ENCODE data around the gene COPS3. TPM values are rescaled to one million over a fixed set of nuclear protein-coding genes. Genes with fewer than 3 reads are reported as not detected.

The COPS3 gene
- total RNA-seq, 2 donors from 2014 or later: 97.4 to 126 TPM

DNA sequence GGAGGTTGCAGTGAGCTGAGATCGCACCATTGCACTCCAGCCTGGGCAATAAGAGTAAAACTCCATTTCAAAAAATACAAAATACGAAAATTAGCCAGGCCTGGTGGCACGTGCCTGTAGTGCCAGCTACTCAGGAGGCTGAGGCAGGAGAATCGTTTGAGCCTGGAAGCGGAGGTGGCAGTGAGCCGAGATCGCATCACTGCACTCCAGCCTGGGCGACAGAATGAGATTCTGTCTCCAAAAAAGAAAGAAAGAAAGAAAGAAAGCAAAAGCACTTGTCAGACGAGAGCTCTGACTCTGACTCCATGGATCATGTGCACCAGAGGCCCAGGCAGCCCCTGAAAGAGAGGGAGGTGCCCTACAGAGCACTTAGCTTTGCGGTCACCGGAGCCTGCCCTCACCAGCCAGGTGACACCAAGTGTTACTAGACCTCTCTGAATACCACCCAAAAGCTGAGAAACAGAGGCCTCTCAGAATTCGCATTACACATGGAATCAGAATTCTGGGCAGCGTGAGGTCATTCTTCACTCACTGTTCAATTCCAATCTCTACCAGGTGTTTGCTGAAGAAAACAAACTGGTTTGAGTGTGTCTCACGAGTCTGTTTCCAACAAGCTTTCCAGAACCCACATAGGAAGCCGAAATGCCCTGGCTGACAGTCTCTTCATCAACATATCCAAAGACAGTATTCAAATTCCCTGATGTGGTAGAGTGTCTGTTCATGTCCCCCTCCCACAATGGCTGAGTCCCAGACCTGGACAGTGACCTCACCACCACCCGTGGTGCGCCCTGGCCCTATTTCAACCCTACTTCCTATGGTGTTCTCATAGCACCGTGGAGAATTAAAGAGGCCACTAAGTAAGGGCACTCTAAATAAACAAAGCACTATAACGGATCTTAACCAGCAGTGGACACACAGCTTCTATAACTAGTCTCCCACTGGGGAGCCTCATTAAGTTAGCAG lies 45.6 kb downstream of the COPS3 start:
- Mint-ChIP-seq H3K27ac (peak overlapping the region; percentile 99 to 100), H3K36me3 (peaks cover 0 to 16% of the 10 kb centered on the region in 2 donors), H3K9me3 (no peaks in the 10 kb centered on the region)
- DNase-seq (ENCODE audit: low spot score in 2 of 2): no peak
- no peak for ATAC-seq

- DNase-seq (ENCODE audit: low spot score in 2 of 2): no peak
- H3K27ac Mint-ChIP-seq: peak overlapping the region in 1 of 2 donors; percentile 46
- ATAC-seq: no peak
- no peaks in the 10 kb centered on the region for H3K9me3 Mint-ChIP-seq
- peaks cover 0 to 10% of the 10 kb centered on the region in 2 donors for H3K36me3 Mint-ChIP-seq
Measured at GRCh38 chr17:17232303-17232621, 48.8 kb downstream of the COPS3 start.

DNA sequence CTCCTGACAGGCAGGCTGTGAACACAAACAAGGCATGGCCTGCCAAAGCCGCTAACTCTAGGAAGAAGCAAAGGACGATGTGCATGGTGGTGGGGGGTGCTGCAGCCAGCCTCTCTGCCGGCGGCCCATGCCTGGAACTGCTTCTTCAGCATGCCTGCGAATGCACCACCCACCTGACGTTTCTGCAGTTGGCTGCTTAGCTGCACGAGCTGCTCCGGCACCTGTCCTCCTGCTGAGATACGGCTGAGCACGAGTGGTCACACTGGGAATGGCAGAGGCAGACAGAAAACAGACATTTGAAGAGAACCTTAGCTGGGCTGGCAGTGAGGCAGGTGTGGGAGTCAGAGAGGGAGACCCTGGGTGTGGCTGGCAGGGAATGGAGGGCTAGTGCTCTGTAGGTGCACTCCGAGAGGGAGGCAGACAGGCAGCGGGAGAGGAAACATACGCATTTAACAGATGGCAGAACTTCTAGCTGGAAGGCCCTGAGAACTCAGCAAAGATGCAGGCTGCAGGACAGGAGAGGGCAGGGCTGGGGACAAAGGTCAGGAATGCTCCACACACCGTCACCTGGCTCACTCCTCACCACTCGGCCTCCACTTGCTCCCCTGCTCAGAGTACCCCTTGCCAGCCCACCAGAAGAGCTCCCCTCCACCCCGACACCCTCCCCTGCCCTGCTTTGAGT lies 49.3 kb downstream of the COPS3 start:
- H3K9me3 Mint-ChIP-seq: no peaks in the 10 kb centered on the region
- DNase-seq (ENCODE audit: low spot score in 2 of 2) (no peak), ATAC-seq (no peak)
- peak overlapping the region in 1 of 2 donors; percentile 46 for H3K27ac Mint-ChIP-seq
- peaks cover 0 to 6% of the 10 kb centered on the region in 2 donors for H3K36me3 Mint-ChIP-seq

DNA sequence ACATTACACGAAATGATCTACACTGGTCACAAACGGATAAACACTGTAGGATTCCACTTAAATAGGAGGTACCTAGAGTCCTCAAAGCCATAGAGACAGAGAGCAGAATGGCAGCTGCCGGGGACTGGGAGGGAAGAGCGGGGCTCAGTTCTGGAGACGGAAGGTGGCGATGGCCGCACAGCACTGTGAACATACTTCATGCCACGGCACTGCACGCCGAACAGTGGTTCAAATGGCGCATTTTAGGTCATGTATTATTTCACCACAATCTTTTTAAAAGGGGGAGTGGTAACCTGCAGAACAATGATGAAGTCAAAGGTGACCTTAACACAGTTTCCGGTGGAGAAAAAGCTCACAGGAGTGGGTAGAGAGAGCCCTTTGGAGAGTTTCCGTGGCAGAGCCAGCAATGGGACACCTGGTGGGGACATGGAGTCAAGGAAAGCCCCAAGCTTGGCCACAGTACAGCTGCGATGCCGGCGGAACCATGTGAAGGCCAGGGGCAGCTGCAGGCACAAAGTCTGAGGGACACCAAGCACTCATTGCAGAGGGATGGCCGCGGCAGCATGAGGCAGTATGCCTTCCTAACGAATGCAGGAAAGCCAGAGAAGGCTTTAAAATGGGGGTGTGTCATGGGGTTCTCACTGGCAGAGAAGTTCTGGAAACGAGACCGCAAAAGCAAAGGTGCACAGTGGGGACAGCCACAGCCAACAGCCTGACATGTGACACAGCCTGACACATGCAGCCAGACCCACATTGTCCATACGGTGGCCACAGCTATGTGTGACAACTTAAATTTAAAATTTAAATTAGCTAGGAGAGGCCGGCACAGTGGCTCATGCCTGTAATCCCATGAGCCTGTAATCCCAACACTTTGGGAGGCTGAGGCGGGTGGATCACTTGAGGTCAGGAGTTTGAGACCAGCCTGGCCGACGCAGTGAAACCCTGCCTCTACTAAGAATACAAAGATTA lies 51.3 kb downstream of the COPS3 start:
- peak overlapping the region; percentile 75 to 80 for H3K27ac Mint-ChIP-seq
- peaks cover 0 to 8% of the 10 kb centered on the region in 2 donors for H3K36me3 Mint-ChIP-seq
- no peaks in the 10 kb centered on the region for H3K9me3 Mint-ChIP-seq
- DNase-seq (ENCODE audit: low spot score in 2 of 2) (no peak), ATAC-seq (no peak)

GRCh38 chr17:17228521-17229279 lies 52.3 kb downstream of the COPS3 start:
- ATAC-seq (no peak), DNase-seq (ENCODE audit: low spot score in 2 of 2) (no peak)
- H3K9me3 Mint-ChIP-seq: no peaks in the 10 kb centered on the region
- peaks cover 0 to 11% of the 10 kb centered on the region in 2 donors for H3K36me3 Mint-ChIP-seq
- peak overlapping the region; percentile 62 to 80 for H3K27ac Mint-ChIP-seq

GRCh38 chr17:17227608-17228520 lies 53.2 kb downstream of the COPS3 start:
- Mint-ChIP-seq H3K9me3 (no peaks in the 10 kb centered on the region), H3K27ac (peak overlapping the region in 1 of 2 donors; percentile 80), H3K36me3 (peaks cover 0 to 15% of the 10 kb centered on the region in 2 donors)
- DNase-seq (ENCODE audit: low spot score in 2 of 2): no peak
- ATAC-seq: no peak

GRCh38 chr17:17226451-17227265 lies 54.4 kb downstream of the COPS3 start:
- no peak overlapping the region for H3K27ac Mint-ChIP-seq
- peaks cover 0 to 15% of the 10 kb centered on the region in 2 donors for H3K36me3 Mint-ChIP-seq

GRCh38 chr17:17225901-17226300 lies 55.1 kb downstream of the COPS3 start:
- DNase-seq (ENCODE audit: low spot score in 2 of 2): no peak
- Mint-ChIP-seq H3K27ac (no peak overlapping the region), H3K9me3 (no peaks in the 10 kb centered on the region), H3K36me3 (peaks cover 0 to 17% of the 10 kb centered on the region in 2 donors)
- no peak for ATAC-seq

More at GRCh38 chr17:17226451-17227265, 54.4 kb downstream of the COPS3 start:
- no peaks in the 10 kb centered on the region for H3K9me3 Mint-ChIP-seq
- ATAC-seq (no peak), DNase-seq (ENCODE audit: low spot score in 2 of 2) (no peak)

- ATAC-seq (no peak), DNase-seq (ENCODE audit: low spot score in 2 of 2) (no peak)
- no peaks in the 10 kb centered on the region for H3K9me3 Mint-ChIP-seq
- H3K36me3 Mint-ChIP-seq: peaks cover 0 to 20% of the 10 kb centered on the region in 2 donors
- H3K27ac Mint-ChIP-seq: no peak overlapping the region
Measured at GRCh38 chr17:17224137-17224536, 56.9 kb downstream of the COPS3 start.

DNA sequence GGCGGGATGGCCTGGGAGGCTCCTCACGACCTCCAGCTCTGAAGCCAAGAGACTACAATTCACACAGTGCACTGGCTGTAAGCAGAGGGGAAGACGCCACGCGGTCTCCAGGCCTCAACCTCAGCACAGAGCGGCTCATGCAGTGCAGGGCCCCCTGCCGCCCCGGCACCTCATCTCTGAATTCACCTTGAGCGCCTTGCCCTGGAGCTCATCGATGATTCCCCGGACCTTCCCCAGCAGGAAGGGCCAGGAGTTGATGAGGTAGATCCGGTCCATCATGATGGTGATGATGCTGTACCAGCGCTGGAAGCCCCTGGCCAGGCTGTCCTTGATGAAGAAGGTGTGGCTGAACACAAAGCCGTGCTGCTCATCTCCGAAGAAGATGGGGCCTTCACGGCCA lies 57.3 kb downstream of the COPS3 start:
- ATAC-seq: no peak
- Mint-ChIP-seq H3K27ac (peak overlapping the region in 1 of 2 donors; percentile 44), H3K9me3 (no peaks in the 10 kb centered on the region), H3K36me3 (peaks cover 0 to 20% of the 10 kb centered on the region in 2 donors)
- no peak for DNase-seq (ENCODE audit: low spot score in 2 of 2)

GRCh38 chr17:17221329-17221728 lies 59.7 kb downstream of the COPS3 start:
- DNase-seq (ENCODE audit: low spot score in 2 of 2): no peak
- Mint-ChIP-seq H3K27ac (peak overlapping the region in 1 of 2 donors; percentile 74), H3K9me3 (no peaks in the 10 kb centered on the region), H3K36me3 (peaks cover 0 to 26% of the 10 kb centered on the region in 2 donors)
- no peak for ATAC-seq

DNA sequence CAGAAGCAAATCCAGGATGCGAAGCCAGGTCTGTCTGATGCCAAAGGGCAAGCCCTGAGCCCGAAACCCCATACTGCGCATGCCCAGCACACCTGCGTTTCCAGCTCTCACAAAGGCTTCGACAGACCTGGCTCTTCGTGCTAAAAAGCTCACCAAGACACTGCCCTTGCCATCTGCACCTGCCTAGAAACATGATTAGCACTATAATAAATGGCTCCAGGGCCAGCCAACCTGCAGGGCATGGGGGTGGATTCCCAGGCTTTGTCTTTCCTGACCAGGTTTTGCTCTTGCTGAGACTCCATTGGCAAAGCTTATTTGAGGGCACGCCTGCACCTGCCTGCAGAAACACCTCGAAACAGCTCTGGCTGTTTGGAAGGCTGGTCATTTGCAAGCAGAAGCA lies 60.5 kb downstream of the COPS3 start:
- DNase-seq (ENCODE audit: low spot score in 2 of 2): no peak
- ATAC-seq: no peak
- H3K36me3 Mint-ChIP-seq: peaks cover 0 to 26% of the 10 kb centered on the region in 2 donors
- no peaks in the 10 kb centered on the region for H3K9me3 Mint-ChIP-seq
- peak overlapping the region in 1 of 2 donors; percentile 50 for H3K27ac Mint-ChIP-seq

DNA sequence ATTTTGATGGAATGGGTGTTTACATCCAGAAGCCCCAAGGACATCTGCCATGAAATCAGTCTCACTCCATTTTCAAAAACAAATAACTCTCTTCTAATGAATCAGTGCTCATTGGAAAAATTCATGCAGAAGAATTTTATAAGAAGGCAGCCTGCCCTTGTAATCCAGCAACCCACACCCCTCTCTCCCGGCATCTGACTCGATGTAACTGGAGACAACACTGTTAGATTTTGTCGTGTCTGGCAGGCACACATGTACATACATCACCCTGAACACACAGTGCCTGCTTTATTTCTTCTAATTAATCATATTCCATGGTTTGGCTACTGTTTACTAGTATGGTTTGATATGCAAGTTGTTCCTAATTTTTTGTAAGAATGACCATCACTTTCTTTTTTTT lies 63.1 kb downstream of the COPS3 start:
- Mint-ChIP-seq H3K9me3 (no peaks in the 10 kb centered on the region), H3K27ac (peak overlapping the region in 1 of 2 donors; percentile 46), H3K36me3 (peaks cover 0 to 11% of the 10 kb centered on the region in 2 donors)
- ATAC-seq: no peak
- no peak for DNase-seq (ENCODE audit: low spot score in 2 of 2)

DNA sequence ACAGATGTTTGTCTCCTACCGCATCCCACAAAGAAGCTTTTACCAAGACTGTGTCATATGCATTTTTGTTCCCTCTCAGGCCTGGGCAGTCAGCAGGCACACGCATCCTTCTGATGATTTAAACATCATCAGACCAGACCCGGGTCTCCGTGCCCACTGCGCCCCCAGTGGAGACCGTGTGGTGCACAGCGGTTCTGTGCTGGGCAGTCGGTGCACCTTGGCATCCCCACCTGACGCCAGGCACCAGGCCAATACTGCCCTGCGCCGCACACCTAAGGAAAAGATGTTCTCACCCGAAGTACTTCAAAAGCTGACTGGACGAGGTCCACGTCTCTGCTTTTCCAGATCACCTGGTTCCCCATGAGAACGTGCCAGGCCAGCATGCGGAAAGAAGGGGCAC lies 64.3 kb downstream of the COPS3 start:
- ATAC-seq: no peak
- Mint-ChIP-seq H3K9me3 (no peaks in the 10 kb centered on the region), H3K36me3 (peaks cover 0 to 11% of the 10 kb centered on the region in 2 donors), H3K27ac (peak overlapping the region; percentile 67 to 72)
- DNase-seq (ENCODE audit: low spot score in 2 of 2): no peak

Data from activated naive CD4-positive, alpha-beta T cell treated with anti-CD3 and anti-CD28 coated beads, Interleukin-2, amount 50 U/mL, for 72 hours (primary cell).